H1 (cell line): ENCODE data around the gene FHL1. TPM values are rescaled to one million over a fixed set of nuclear protein-coding genes. Genes with fewer than 3 reads are reported as not detected.

ENCODE experiments used
- EZH2 ChIP-seq: fragments of 200-600 bp; sonication (generic); IDR thresholded peaks from 2 replicates; pipeline ENCODE4 v1.7.1; 2012; ENCODE audit warnings: low read depth, mild to moderate bottlenecking, moderate library complexity, low read length, inconsistent platforms; ENCODE audit not compliant: severe bottlenecking
- FOSL1 ChIP-seq: IDR thresholded peaks from 2 replicates; pipeline ENCODE4 v1.6.1; 2011; ENCODE audit warnings: mild to moderate bottlenecking, low read depth, low read length, moderate library complexity; ENCODE audit not compliant: insufficient read depth
- HDAC6 ChIP-seq: IDR thresholded peaks from one replicate; pipeline ENCODE4 v1.7.1; 2012; ENCODE audit warnings: low read depth, mild to moderate bottlenecking, inconsistent platforms, low read length, moderate library complexity
- PHF8 ChIP-seq: fragments of 200-600 bp; sonication (generic); conservative IDR thresholded peaks from 2 replicates; pipeline ENCODE4 v1.7.1; 2012; ENCODE audit warnings: low read depth, mild to moderate bottlenecking, inconsistent platforms, low read length, moderate library complexity
- RBBP5 ChIP-seq: IDR thresholded peaks from 2 replicates; pipeline ENCODE4 v1.7.1; 2012; ENCODE audit warnings: low read depth, mild to moderate bottlenecking, inconsistent platforms, low read length, moderate library complexity, borderline replicate concordance
- SP4 ChIP-seq: IDR thresholded peaks from 2 replicates; pipeline ENCODE4 v1.6.1; 2012; ENCODE audit warnings: low read length, inconsistent platforms
- polyA plus RNA-seq, 7 experiments: library from polyadenylated mRNA; depleted of rRNA in 3 of 7; stranded (reverse) in 5 of 7; unstranded in 2 of 7; fragments of >200 nt in 5 of 7; fragments of 200-250 nt in 2 of 7; gene quantifications; 1 replicate in 5 of 7; 2 replicates in 1 of 7; 4 replicates in 1 of 7; pipeline versions ENCODE4 v1.2.1 to v1.2.3, GENCODE V29; 2011 to 2013; ENCODE audit warnings: missing spikeins in 2 of 7, mixed read lengths in 2 of 7
- total RNA-seq: library from RNA; stranded (reverse); fragmentation: NEBNext Ultra II Directional; extraction: Animal tissue kit (Norgen Biotek cat#: 25700); gene quantifications from 2 replicates; pipeline ENCODE4 v1.2.1, GENCODE V29; 2021
- TF ChIP-seq, protein P1 (sequence below), 3 experiments: IDR thresholded peaks; 1 replicate in 2 of 3; 2 replicates in 1 of 3; pipeline versions ENCODE4 v1.5.1 to v1.6.1; 2011; ENCODE audit warnings: low read length in 3 of 3, mild to moderate bottlenecking in 3 of 3, inconsistent platforms in 2 of 3, low read depth in 1 of 3, moderate library complexity in 1 of 3; ENCODE audit not compliant: insufficient read depth in 1 of 3; ENCODE audit errors: control extremely low read depth in 1 of 3

FHL1 gene
- total and polyA plus RNA-seq, 2 of the 8 experiments (the other 6 are each of a cell fraction or from before 2014, with no cell fraction given): 45.0 to 56.5 TPM

DNA sequence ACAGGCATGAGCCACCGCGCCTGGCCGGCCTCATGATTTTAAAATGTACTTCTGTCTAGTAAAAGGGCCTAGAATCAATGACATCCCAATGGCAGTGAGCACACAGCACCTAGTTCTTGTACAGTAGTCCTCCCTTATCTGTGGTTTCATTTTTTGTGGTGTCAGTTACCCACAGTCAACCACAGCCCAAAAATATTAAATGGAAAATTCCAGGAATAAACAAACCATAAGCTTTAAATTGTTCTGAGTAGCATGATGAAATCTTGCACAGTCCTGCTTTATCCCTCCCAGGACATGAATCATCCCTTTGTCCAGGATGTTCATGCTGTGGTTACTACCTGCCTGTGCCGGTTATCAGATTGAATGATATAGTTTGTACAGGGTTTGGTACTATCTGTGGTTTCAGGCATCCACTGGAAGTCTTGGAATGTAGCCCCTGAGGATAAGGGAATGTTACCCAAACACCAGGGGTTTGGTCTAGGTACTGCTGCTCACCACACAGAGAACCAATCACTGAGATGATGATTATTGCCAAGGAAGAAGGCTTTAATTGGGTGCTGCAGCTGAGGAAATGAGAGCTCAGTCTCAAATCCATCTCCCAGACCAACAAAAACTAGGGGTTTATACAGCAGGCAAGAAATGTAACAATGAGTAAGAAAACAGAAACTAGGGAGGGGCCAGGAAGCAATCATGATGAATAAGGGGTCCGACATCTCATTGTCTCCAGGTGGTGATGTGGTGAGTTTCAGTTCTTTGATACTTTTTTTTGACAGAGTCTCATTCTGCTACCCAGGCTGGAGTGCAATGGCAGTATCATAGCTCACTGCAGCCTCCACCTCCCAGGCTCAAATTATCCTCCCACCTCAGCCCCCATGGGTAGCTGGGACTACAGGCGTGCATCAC is 16.2 kb upstream of the FHL1 start (continued):
- TF ChIP-seq, protein P1, sequence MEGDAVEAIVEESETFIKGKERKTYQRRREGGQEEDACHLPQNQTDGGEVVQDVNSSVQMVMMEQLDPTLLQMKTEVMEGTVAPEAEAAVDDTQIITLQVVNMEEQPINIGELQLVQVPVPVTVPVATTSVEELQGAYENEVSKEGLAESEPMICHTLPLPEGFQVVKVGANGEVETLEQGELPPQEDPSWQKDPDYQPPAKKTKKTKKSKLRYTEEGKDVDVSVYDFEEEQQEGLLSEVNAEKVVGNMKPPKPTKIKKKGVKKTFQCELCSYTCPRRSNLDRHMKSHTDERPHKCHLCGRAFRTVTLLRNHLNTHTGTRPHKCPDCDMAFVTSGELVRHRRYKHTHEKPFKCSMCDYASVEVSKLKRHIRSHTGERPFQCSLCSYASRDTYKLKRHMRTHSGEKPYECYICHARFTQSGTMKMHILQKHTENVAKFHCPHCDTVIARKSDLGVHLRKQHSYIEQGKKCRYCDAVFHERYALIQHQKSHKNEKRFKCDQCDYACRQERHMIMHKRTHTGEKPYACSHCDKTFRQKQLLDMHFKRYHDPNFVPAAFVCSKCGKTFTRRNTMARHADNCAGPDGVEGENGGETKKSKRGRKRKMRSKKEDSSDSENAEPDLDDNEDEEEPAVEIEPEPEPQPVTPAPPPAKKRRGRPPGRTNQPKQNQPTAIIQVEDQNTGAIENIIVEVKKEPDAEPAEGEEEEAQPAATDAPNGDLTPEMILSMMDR (IDR thresholded peaks at IDR 0.05; ENCODE audit: control extremely low read depth in 1 of 3, insufficient read depth in 1 of 3, low read depth in 1 of 3, low read length in 3 of 3): no peak
- TF ChIP-seq PHF8 (no peak), SP4 (no peak), HDAC6 (no peak), RBBP5 (no peak), EZH2 (no peak), FOSL1 (no peak)
